GM19023 (cell line): ENCODE results near the gene LAMB1.

ENCODE experiments used
- ATAC-seq: cut with Tn5 transposase; IDR thresholded peaks from one replicate; pipeline ENCODE4 v1.9.1; 2021; ENCODE audit warnings: mild to moderate bottlenecking, moderate library complexity; ENCODE audit not compliant: unreplicated experiment

The LAMB1 gene

GRCh38 chr7:107884066-107884818, 118.7 kb downstream of the LAMB1 start:
- no peak for ATAC-seq

DNA sequence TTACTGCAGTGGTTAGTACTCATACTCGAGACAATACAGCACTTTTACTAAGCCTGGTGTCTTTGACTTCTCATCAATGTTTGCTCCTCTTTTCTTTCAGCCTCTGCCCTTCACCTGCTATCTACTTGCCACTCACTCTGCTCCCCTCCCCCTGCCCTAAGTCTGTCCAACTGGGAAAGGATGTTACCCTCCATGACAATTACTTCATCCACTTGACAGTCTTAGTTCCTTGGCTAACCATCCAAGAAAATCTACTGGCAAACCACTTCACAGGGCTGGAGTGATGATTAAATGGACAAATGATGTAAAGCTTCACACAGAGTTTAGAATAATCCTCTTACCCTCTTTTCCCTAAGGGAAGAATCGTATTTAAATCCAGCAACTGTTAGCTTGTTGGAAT, 120.2 kb downstream of the LAMB1 start:
- no peak for ATAC-seq

DNA sequence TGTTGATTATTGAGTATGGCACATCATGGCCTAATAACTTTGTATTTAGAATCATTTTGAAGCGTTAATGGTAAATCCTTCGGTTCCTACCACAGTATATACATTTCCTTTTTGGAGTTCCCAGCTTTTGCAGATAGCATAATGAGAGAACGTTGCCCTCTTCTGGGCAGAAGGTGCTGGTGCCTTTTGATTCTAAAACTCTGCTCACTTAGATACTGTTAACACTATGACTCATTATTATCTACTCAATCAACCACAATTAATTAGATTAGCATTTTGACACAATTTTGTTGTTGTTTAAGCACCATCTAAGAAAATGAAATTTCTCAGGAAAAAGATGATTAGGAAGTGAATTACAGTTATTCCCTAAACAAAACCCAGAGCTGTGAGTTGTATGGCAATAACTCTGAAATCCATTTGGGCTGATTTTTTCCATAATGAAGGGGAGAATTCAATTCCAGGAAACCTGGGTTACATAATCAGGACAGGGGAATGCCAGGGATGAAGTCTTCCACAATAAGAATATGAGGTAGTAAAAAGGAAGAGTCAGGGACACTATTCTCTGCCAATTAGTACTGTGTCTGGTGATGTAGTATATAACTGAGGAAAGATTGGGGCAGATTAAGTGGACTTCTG, 123.4 kb downstream of the LAMB1 start:
- no peak for ATAC-seq

GRCh38 chr7:107878636-107879035, 124.3 kb downstream of the LAMB1 start:
- ATAC-seq = no peak

GRCh38 chr7:107877731-107878382, 125.1 kb downstream of the LAMB1 start:
- ATAC-seq = no peak

DNA sequence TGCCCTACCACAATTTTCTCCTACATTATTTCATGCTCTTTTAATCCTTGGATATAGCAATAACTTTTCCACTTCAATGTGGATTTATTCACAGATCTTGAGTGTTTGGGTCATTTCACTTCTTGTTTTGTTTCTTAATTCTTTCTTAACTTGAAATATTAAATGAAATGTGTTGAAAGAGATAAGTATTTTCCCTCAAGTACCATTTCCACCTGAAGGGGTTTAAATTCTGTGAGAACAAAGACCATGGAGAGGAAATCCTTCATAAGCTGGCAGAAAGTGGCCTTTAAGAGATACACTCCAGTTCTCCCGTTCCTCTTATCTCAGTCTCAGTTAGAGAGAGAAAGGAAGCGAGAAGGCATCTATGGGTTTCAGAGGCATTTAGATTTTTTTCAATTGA, 126.0 kb downstream of the LAMB1 start:
- no peak for ATAC-seq

DNA sequence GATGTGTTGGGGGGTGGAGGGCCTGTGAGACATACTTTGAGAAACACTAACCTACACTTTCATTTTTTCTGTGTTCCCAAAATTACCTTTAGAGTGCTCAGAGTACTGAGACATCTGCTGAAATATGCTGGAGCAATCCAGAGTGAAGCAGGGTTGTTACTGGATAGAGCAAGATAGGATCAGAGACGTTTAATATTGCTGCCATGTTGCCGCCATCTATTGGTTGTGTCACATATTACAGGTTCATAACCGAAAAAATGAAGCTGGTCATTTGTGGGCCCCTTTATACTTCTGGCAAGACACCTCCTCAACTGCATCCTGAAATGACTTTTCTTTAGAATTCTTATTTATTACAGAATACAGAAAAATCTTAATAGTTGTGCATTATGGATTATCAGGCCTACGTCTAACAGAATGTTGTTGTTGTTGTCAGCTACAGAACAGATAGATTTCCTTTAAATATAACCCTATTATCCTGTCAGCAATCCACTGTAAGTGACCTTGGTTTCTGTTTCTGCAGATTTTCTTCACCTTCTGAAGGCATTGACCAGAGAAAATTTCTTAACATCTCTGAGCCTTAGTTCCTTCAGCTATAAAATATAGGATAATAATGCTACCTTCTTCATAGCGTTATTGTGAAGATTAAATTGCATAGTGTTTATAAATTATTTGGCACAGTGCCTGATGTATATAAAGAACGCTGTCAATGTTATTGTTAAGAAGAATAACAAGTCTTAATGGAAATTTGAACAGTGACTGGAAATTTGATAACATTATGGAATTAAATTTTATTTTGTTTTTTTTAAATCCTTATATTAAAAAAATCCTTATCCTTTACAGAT, 128.1 kb downstream of the LAMB1 start:
- ATAC-seq = no peak

DNA sequence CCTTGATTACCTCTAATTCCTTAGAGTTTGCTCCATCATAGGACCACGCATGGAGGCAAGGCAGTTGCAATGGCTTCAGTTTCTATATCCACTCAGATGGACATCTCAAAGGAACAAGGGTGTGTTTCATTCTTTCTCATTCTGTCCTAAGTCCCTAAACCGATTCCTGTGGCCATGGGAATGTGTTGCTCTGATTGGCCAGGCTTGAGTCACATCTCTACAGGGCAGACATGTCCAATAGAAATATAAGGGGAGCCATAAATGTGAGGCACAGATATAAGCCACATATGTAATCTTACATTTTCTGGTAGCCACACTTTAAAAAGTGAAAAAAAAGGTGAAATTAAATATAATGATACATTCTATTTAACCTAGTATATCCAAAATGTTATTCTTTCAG, 128.8 kb downstream of the LAMB1 start:
- no peak for ATAC-seq
